Activated CD8-positive, alpha-beta memory T cell treated with anti-CD3 and anti-CD28 coated beads, Interleukin-2, amount 10 ng/mL, durations not matched to agents 7 days and 5 days (primary cell): ENCODE measurements around the gene SCGB1A1. TPM values are rescaled to one million over a fixed set of nuclear protein-coding genes. Genes with fewer than 3 reads are reported as not detected.

ENCODE experiments used
- ATAC-seq: fragments of 150-1000 bp; cut with Tn5 transposase; one replicate; pipeline ENCODE4 v1.10.0; 2021; ENCODE audit warnings: moderate library complexity
- CTCF ChIA-PET: fragments of 350-600 bp; sonication (Branson Sonifier 250); formaldehyde crosslinking; loops from one replicate; lab custom pipeline; 2021; ENCODE audit warnings: antibody characterized with exemption; lab: Charles Lee
- DNase-seq: peaks from one replicate; pipeline ENCODE4 v3.0.0-alpha.2; 2020
- H3K27ac Mint-ChIP-seq: one replicate; pipeline ENCODE4 v1.8.0; 2021; ENCODE audit warnings: mild to moderate bottlenecking, mixed read lengths
- H3K27me3 Mint-ChIP-seq: one replicate; pipeline ENCODE4 v1.8.0; 2021; ENCODE audit warnings: mixed read lengths
- H3K36me3 Mint-ChIP-seq: one replicate; pipeline ENCODE4 v1.8.0; 2021; ENCODE audit warnings: mild to moderate bottlenecking, mixed read lengths
- H3K4me1 Mint-ChIP-seq: one replicate; pipeline ENCODE4 v1.8.0; 2021; ENCODE audit warnings: mixed read lengths
- H3K4me3 Mint-ChIP-seq: one replicate; pipeline ENCODE4 v1.8.0; 2021; ENCODE audit warnings: mild to moderate bottlenecking, moderate library complexity, mixed read lengths
- H3K9me3 Mint-ChIP-seq: one replicate; pipeline ENCODE4 v1.8.0; 2022; ENCODE audit warnings: low read depth, mixed read lengths
- total RNA-seq, 2 experiments: library from RNA; stranded (reverse); gene quantifications; one replicate each; pipeline ENCODE4 v1.2.3, GENCODE V29; 2021

Gene SCGB1A1
- total RNA-seq, 2 experiments from 2014 or later = not detected

DNA sequence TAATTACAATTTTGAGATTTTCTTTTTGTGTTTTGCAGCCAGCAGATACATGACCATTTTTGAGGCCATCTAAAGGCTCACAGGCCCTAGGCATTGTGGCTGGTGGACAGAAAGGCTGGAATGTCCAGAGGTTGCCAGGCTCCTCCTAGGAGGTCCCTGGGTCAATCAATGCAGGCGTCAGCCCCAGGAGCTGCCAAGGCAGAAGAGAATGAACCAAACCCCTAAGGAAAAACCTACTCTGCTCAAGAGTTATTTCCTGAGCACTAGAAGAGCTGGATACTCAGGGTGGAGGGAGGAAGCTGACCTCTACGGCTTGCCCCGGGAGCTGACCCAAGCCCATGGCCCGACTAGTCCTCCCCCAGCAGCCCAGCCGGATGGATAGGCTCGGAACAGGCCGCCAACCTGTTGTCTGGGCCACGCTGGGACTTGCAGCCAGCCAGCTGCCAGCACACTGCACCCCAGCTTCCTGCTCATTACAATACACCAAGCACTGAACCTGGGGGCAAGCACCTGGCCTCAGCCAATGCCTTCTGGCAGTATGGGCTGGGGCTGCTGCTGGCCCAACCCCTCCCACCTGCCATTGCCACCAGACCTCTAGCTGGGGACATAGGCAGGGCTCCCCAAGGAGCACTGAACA, 5.7 kb upstream of the SCGB1A1 start:
- Mint-ChIP-seq H3K4me1 (no peaks in the 10 kb centered on the region), H3K4me3 (no peak overlapping the region), H3K27me3 (no peaks in the 10 kb centered on the region), H3K27ac (no peak overlapping the region), H3K9me3 (no peaks in the 10 kb centered on the region), H3K36me3 (no peaks in the 10 kb centered on the region)
- CTCF ChIA-PET = interaction anchor here (0.9 to 4.7 kb wide), 3 partner anchors 11 to 18 kb away, joined by 4 to 25 read pairs (median 4); no protein-coding TSS in a partner anchor
- DNase-seq (no peak), ATAC-seq (no peak)

DNA sequence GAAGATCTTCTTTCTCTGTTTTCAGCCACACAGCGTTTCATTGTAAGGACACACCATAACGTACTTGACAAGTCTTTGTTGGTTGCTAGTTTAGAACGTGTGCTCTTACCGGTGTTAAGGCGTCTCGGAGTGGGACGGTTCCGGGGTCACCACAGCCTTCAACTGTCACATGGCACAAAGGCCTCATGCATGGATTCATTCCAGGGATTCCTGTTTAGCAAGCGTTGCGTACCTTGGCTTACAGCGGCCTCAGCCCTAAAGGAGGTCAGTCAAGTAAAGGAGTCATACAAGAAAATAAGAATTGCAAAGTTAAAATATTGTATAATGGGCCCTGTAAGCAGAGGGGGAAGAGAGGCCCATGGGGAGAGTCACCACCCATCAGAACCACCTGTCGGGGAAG, 2.2 kb upstream of the SCGB1A1 start:
- CTCF ChIA-PET = interaction anchor here (4.2 kb wide), 1 partner anchor 22 kb away, joined by 18 read pairs; no protein-coding TSS in a partner anchor
- Mint-ChIP-seq H3K4me3 (no peak overlapping the region), H3K27ac (no peak overlapping the region), H3K27me3 (no peaks in the 10 kb centered on the region), H3K36me3 (no peaks in the 10 kb centered on the region), H3K4me1 (no peaks in the 10 kb centered on the region), H3K9me3 (no peaks in the 10 kb centered on the region)
- ATAC-seq (no peak), DNase-seq (no peak)

DNA sequence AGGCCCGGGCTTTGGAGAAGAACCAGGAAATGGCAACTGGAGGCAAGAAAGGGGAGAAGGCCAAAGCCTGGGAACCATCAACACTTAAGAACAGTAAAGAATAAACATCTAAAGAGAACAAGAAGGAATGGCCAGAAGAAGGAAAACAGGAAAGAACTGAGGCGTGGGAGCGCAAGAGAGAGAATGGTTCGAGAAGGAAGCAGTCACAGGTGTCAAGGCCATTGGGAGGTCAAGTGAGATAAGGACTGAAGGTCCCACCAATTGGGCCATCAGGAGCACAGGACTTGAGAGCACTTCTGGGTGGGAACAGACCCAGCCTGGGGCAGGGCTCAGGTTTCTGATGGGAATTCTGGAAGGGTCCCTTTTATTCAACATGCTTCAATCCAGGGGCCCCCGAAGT, 697 bp upstream of the SCGB1A1 start:
- ATAC-seq = no peak
- DNase-seq = no peak
- Mint-ChIP-seq H3K27ac (no peak overlapping the region), H3K9me3 (no peaks in the 10 kb centered on the region), H3K4me1 (no peaks in the 10 kb centered on the region), H3K4me3 (no peak overlapping the region), H3K27me3 (no peaks in the 10 kb centered on the region), H3K36me3 (no peaks in the 10 kb centered on the region)
- CTCF ChIA-PET = interaction anchor here (0.9 to 4.2 kb wide), 2 partner anchors 24 to 125 kb away, joined by 3 to 18 read pairs; no protein-coding TSS in a partner anchor

DNA sequence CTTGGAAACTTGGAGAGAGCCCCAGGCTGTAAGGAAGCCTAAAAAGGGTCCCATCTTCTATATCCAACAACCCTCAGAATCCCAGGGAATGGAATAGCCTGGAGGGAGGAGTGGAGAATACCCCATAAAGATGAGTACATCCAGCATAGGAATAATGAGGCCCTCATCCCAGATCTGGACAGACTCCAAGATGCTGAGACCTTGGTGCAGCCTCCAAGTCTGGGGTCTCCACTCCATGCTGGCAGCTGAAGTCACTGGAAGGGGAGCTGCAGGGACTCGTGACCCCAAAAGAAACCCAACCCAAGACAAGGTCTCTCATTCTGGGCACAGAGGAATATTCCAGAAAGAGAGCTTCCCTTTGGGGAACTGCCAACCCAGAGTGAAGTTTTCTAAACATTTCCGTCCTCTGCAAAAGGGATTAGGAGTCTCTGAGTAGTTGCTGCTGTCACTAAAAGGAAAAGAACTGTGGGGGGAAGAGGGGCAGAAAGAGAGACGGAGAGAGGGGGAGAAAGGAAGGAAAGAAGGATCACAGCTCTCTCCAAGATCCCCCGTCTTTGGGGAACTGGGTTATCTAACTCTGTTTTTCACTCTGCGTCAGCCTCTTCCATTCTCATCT, 589 bp downstream of the SCGB1A1 start:
- H3K27ac Mint-ChIP-seq = no peak overlapping the region
- peaks cover 2% of the 10 kb centered on the region for H3K4me1 Mint-ChIP-seq
- CTCF ChIA-PET = interaction anchor here (0.9 to 4.2 kb wide), 6 partner anchors 15 to 172 kb away, joined by 3 to 18 read pairs (median 3); partner anchors contain the start of gene TUT1
- DNase-seq = no peak
- no peaks in the 10 kb centered on the region for H3K9me3 Mint-ChIP-seq
- peaks cover 9% of the 10 kb centered on the region for H3K27me3 Mint-ChIP-seq
- no peak overlapping the region for H3K4me3 Mint-ChIP-seq
- no peaks in the 10 kb centered on the region for H3K36me3 Mint-ChIP-seq
- ATAC-seq = no peak

DNA sequence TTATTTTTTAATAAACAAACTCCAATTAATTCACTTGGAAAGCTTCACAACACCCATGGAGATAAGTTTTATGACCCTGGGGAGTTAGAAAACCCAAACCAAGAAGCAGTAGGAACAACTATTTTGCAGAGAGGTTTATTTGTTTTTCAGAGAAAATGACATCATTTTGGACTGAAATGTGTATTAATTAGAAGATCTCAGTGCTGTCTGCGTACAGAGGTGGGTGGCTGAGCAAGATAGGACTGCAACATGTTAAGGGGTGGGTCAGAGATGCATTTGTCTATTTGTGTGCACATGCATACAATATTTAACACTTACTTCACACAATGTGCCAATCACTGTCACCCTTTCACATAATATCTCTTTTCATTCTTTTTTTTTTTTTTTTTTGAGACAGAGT, 1.1 kb downstream of the SCGB1A1 start:
- H3K36me3 Mint-ChIP-seq = no peaks in the 10 kb centered on the region
- no peaks in the 10 kb centered on the region for H3K9me3 Mint-ChIP-seq
- CTCF ChIA-PET = interaction anchor here (1.2 to 4.2 kb wide), 4 partner anchors 26 to 172 kb away, joined by 3 to 18 read pairs (median 4); partner anchors contain the start of gene TUT1

DNA sequence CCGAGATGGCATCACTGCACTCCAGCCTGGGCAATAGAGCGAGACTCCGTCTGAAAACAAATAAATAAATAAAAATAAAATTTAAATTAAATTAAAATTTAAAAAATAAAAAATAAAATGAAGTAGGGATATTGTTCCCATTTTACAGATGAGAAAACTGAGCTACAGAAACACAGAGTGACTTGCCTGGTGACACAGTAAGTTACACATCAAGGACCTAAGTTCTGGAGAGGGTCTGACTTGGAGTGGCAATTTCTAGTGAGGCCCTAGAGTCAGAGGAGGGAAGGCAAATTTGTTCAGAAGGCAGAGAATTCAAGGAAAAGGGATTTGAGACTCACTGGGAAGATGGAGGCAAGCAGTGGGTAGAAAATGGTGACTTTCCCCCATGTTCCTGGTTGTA, 2.0 kb downstream of the SCGB1A1 start:
- no peak for ATAC-seq

More for the DNA sequence above, 1.1 kb downstream of the SCGB1A1 start:
- ATAC-seq (no peak), DNase-seq (no peak)
- Mint-ChIP-seq H3K4me1 (peaks cover 7% of the 10 kb centered on the region), H3K4me3 (no peak overlapping the region), H3K27ac (no peak overlapping the region), H3K27me3 (peaks cover 9% of the 10 kb centered on the region)

DNA sequence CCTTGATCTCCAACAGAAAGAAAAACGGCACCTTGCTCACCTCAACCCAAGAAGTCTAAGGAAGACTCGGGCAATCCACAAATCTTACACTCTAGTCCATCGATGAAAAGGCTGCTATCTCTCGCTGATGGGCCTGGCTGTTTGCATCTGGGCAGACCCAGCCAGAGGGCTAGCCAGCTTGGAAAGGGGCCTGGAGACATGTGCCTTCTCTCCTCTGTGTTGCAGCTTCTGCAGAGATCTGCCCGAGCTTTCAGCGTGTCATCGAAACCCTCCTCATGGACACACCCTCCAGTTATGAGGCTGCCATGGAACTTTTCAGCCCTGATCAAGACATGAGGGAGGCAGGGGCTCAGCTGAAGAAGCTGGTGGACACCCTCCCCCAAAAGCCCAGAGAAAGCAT, 3.2 kb downstream of the SCGB1A1 start:
- Mint-ChIP-seq H3K27me3 (peaks cover 9% of the 10 kb centered on the region), H3K9me3 (no peaks in the 10 kb centered on the region), H3K4me1 (peaks cover 20% of the 10 kb centered on the region), H3K27ac (no peak overlapping the region), H3K4me3 (no peak overlapping the region), H3K36me3 (no peaks in the 10 kb centered on the region)
- DNase-seq (no peak), ATAC-seq (no peak)
- CTCF ChIA-PET = interaction anchor here (0.6 to 10.7 kb wide), 6 partner anchors 18 to 139 kb away, joined by 3 to 252 read pairs (median 10); no protein-coding TSS in a partner anchor

More for the DNA sequence above, 2.0 kb downstream of the SCGB1A1 start:
- Mint-ChIP-seq H3K27ac (no peak overlapping the region), H3K4me1 (peaks cover 10% of the 10 kb centered on the region), H3K4me3 (no peak overlapping the region), H3K27me3 (peaks cover 9% of the 10 kb centered on the region), H3K36me3 (no peaks in the 10 kb centered on the region), H3K9me3 (no peaks in the 10 kb centered on the region)
- no peak for DNase-seq
- CTCF ChIA-PET = interaction anchor here (1.4 to 10.7 kb wide), 4 partner anchors 17 to 140 kb away, joined by 3 to 252 read pairs (median 43); no protein-coding TSS in a partner anchor

DNA sequence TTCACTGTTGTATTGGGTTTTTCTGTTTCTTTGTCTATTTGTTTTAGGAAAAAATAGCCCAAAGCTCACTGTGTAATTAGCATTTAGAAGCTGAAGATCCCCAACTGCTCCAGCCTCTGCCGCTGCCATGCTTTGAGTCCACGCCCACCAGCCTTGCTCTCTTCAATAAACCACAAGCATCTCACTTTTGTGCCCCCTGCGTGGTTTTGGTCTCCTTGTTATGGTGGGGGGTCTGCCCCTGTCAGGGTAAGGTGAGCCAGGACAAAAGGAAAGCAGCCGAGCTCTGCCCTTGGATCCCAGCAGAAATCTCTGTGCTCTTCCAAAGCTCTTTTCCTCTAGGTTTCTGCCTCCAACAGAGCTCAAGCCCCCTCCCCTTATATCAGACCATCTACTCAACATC, 4.2 kb downstream of the SCGB1A1 start:
- DNase-seq (no peak), ATAC-seq (no peak)
- Mint-ChIP-seq H3K27me3 (peaks cover 9% of the 10 kb centered on the region), H3K27ac (no peak overlapping the region), H3K36me3 (no peaks in the 10 kb centered on the region), H3K4me1 (peaks cover 30% of the 10 kb centered on the region), H3K4me3 (no peak overlapping the region), H3K9me3 (no peaks in the 10 kb centered on the region)
- CTCF ChIA-PET = interaction anchor here (0.7 to 10.7 kb wide), 11 partner anchors 9 to 145 kb away, joined by 3 to 252 read pairs (median 26); no protein-coding TSS in a partner anchor

DNA sequence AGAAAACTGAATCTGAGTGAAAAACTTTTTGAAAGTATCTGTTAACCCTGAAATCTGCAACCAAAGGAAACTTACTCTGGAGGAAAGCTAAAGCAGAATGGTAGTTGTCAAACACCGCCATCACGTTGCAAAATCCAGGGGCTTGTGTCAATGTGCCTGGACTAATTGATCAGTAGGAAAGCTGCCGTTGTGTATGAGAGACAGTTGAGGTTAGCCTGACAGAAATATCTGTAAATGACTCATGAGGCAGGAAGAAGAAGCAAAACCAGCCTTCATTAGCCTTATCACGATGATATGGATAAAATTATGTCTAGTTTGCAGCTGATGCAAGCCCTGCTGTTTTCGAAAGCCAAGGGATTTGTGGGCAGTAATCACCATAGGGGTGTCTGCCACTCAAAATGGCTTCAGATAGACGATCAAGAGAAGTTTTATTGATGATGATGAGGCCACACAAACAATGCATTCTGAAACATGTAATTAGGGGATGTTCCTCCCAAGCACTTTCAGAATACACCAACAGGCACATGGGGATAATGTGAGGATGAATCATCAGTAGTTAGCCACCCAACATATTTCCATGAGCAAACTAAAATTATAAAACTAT, 8.9 kb downstream of the SCGB1A1 start:
- H3K9me3 Mint-ChIP-seq = no peaks in the 10 kb centered on the region
- DNase-seq (peak; percentile 62), ATAC-seq (peak; percentile 64)
- peaks cover 9% of the 10 kb centered on the region for H3K27me3 Mint-ChIP-seq
- peak overlapping the region; percentile 94 for H3K27ac Mint-ChIP-seq
- H3K36me3 Mint-ChIP-seq = no peaks in the 10 kb centered on the region
- peaks cover 72% of the 10 kb centered on the region for H3K4me1 Mint-ChIP-seq
- CTCF ChIA-PET = interaction anchor here (0.9 to 10.7 kb wide), 9 partner anchors 10 to 158 kb away, joined by 3 to 252 read pairs (median 6); partner anchors contain the start of gene EEF1G
- H3K4me3 Mint-ChIP-seq = peak overlapping the region; percentile 57

DNA sequence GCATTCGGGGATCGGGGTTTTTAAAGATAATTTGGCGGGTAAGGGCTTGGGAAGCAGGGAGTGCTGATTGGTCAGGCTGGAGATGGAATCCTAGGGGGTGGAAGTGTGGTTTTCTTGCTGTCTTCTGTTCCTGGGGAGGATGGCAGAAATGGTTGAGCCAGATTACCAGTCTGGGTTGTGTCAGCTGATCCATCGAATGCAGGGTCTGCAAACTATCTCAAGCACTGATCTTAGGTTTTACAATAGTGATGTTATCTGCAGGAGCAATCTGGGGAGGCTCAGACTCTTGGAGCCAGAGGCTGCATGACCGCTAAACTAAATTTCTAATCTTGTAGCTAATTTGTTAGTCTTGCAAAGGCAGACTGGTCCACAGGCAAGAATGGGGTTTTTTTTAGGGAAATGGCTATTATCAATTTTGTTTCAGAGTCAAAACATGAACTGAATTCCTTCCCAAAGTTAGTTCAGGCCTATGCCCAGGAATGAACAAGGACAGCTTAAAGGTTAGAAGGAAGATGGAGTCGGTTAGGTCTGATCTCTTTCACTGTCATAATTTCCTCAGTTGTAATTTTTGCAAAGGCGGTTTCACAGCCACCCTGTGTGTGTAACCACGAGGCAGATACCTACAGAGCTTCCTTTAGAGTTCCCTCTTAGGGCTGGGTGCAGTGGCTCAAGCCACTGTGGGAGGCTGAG, 10.2 kb downstream of the SCGB1A1 start:
- peaks cover 2% of the 10 kb centered on the region for H3K27me3 Mint-ChIP-seq
- H3K27ac Mint-ChIP-seq = peak overlapping the region; percentile 94
- no peaks in the 10 kb centered on the region for H3K36me3 Mint-ChIP-seq
- no peak overlapping the region for H3K4me3 Mint-ChIP-seq
- H3K9me3 Mint-ChIP-seq = no peaks in the 10 kb centered on the region
- CTCF ChIA-PET = interaction anchor here (1.6 to 10.7 kb wide), 4 partner anchors 9 to 130 kb away, joined by 6 to 252 read pairs (median 106); no protein-coding TSS in a partner anchor
- H3K4me1 Mint-ChIP-seq = peaks cover 76% of the 10 kb centered on the region
- ATAC-seq (no peak), DNase-seq (no peak)

DNA sequence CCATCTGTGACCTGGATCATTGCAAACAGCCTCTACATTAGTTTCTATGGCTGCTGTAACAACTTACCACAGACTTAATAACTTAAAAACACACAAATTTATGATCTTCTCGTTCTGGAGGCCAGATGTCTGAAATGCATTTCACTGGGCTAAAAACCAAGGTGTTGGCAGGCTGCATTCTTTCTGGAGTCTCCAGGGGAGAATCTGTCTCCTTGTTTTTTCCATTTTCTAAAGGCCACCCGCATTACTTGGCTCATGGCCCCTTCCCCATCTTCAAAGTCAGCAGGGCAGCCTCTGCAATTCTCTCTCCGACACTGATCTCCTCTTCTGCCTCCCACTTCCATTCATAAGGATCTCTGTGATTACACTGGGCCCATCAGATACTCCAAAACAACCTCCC, 11.6 kb downstream of the SCGB1A1 start:
- no peak for DNase-seq
- no peaks in the 10 kb centered on the region for H3K9me3 Mint-ChIP-seq
- CTCF ChIA-PET = interaction anchor here (7.2 to 10.7 kb wide), 2 partner anchors 112 to 129 kb away, joined by 207 to 252 read pairs; no protein-coding TSS in a partner anchor
- H3K27ac Mint-ChIP-seq = peak overlapping the region; percentile 10
- H3K4me3 Mint-ChIP-seq = no peak overlapping the region
- ATAC-seq = no peak
- H3K4me1 Mint-ChIP-seq = peaks cover 79% of the 10 kb centered on the region
- no peaks in the 10 kb centered on the region for H3K27me3 Mint-ChIP-seq
- H3K36me3 Mint-ChIP-seq = no peaks in the 10 kb centered on the region

DNA sequence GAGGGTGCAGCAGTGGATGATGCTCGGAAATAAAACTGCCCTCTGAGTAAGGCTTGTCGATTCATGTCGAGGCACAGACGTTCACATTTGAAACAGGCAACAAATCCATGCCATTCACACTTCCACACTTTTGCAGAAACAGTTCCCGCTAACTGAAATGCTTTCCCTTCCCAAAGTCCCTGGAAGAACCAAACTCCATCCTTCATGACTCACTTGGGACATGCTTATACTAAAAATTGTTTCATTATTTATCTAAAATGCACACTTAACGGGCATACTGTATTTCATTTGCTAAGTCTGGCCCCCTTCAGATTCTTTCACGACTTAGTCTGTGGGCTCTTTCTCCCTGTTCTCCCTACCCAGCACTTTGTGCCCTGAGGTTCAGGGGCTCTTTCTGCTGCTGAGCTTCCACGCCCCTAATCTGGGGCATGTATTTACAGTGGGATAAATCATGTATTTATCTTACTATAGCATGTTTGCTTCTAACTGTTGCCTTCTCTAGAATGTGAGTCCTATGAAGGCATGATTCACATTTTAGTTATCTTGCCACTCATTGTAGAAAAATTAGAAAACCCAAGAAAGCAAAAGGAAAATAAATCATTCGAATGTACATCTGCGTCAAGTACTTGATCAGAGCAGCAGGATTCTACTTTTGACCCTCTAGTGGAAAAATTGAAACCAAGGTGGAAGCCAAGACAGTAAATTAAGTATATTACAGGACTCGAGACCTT, 12.5 kb downstream of the SCGB1A1 start:
- CTCF ChIA-PET = interaction anchor here (10.7 kb wide), 1 partner anchor 111 kb away, joined by 252 read pairs; no protein-coding TSS in a partner anchor
- no peak for DNase-seq
- H3K36me3 Mint-ChIP-seq = no peaks in the 10 kb centered on the region
- H3K4me1 Mint-ChIP-seq = peaks cover 80% of the 10 kb centered on the region
- no peak overlapping the region for H3K27ac Mint-ChIP-seq
- H3K27me3 Mint-ChIP-seq = no peaks in the 10 kb centered on the region
- H3K4me3 Mint-ChIP-seq = no peak overlapping the region
- no peaks in the 10 kb centered on the region for H3K9me3 Mint-ChIP-seq
- no peak for ATAC-seq
